Hepatocyte (in vitro differentiated cells): ENCODE results near the gene ZC3H10. TPM values are rescaled to one million over a fixed set of nuclear protein-coding genes. Genes with fewer than 3 reads are reported as not detected.

Source experiments
- DNase-seq: peaks from one replicate; pipeline ENCODE4 v3.0.0-alpha.2; 2016; ENCODE audit warnings: low spot score
- H2AFZ ChIP-seq: fragments of 200-600 bp; sonication (generic); 2 replicates; pipeline ENCODE4 v1.6.0; 2016; ENCODE audit warnings: antibody characterized with exemption, mild to moderate bottlenecking
- H3K27ac ChIP-seq: fragments of 200-600 bp; sonication (generic); 2 replicates; pipeline ENCODE4 v1.5.1; 2016; ENCODE audit warnings: mild to moderate bottlenecking
- H3K27me3 ChIP-seq: fragments of 200-600 bp; sonication (generic); 2 replicates; pipeline ENCODE4 v1.6.1; 2016
- H3K36me3 ChIP-seq: fragments of 200-600 bp; sonication (generic); replicated peaks from 2 replicates; pipeline ENCODE4 v1.5.1; 2016; ENCODE audit warnings: low read depth; ENCODE audit not compliant: insufficient read depth
- H3K4me1 ChIP-seq: fragments of 200-600 bp; sonication (generic); 2 replicates; pipeline ENCODE4 v1.5.1; 2016; ENCODE audit warnings: mild to moderate bottlenecking, moderate library complexity; ENCODE audit not compliant: insufficient read depth
- H3K4me2 ChIP-seq: fragments of 200-600 bp; sonication (generic); 2 replicates; pipeline ENCODE4 v1.6.0; 2016
- H3K4me3 ChIP-seq: fragments of 200-600 bp; sonication (generic); 2 replicates; pipeline ENCODE4 v1.5.1; 2016; ENCODE audit warnings: mild to moderate bottlenecking
- H3K79me2 ChIP-seq: fragments of 200-600 bp; sonication (generic); 2 replicates; pipeline ENCODE4 v1.6.0; 2017; ENCODE audit warnings: mild to moderate bottlenecking
- H3K9me2 ChIP-seq: fragments of 200-600 bp; sonication (generic); replicated peaks from 2 replicates; pipeline ENCODE4 v1.6.0; 2017; ENCODE audit warnings: mild to moderate bottlenecking; ENCODE audit not compliant: insufficient read depth
- H3K9me3 ChIP-seq: fragments of 200-600 bp; sonication (generic); 2 replicates; pipeline ENCODE4 v1.5.1; 2016; ENCODE audit warnings: low read depth, mild to moderate bottlenecking
- H4K20me1 ChIP-seq: fragments of 200-600 bp; sonication (generic); 2 replicates; pipeline ENCODE4 v1.6.0; 2016; ENCODE audit warnings: mild to moderate bottlenecking; ENCODE audit not compliant: insufficient read depth, poor library complexity, severe bottlenecking
- EZH2 ChIP-seq: fragments of 200-600 bp; sonication (generic); IDR thresholded peaks from 2 replicates; pipeline ENCODE4 v1.6.1; 2016; ENCODE audit warnings: antibody characterized with exemption, mild to moderate bottlenecking, borderline replicate concordance
- EZH2phosphoT487 ChIP-seq: fragments of 200-600 bp; sonication (generic); IDR thresholded peaks from one replicate; pipeline ENCODE4 v1.6.1; 2018; ENCODE audit warnings: antibody characterized with exemption, mild to moderate bottlenecking, low read depth, moderate library complexity; ENCODE audit not compliant: unreplicated experiment, severe bottlenecking
- WGBS: methylation state at CpG from one replicate; pipeline ENCODE4 v1.1.6; 2016; ENCODE audit warnings: low lambda C conversion rate; ENCODE audit errors: missing lambda C conversion rate; 5-methylcytosine and 5-hydroxymethylcytosine counted together
- polyA plus RNA-seq: library from polyadenylated mRNA; unstranded; fragments of >200 nt; fragmentation: Nextera tagmentation; extraction: Ambion mirVana; gene quantifications from 2 replicates; pipeline ENCODE4 v1.2.1, GENCODE V29; 2016
- total RNA-seq: library from RNA; depleted of rRNA; stranded (reverse); fragments of >200 nt; gene quantifications from 2 replicates; pipeline ENCODE4 v1.2.3, GENCODE V29; 2014
- TF ChIP-seq, protein P1 (sequence below): fragments of 200-600 bp; sonication (generic); IDR thresholded peaks from 2 replicates; pipeline ENCODE4 v1.5.1; 2016; ENCODE audit warnings: antibody characterized with exemption, mild to moderate bottlenecking; ENCODE audit not compliant: poor library complexity

The ZC3H10 gene
- total and polyA plus RNA-seq, 2 experiments from 2014 or later = 5.7 to 9.0 TPM

- Histone ChIP-seq H3K4me3 (no peak overlapping the region), H3K27me3 (no peaks in the 10 kb centered on the region), H3K36me3 (no peaks in the 10 kb centered on the region), H3K9me2 (no peaks in the 10 kb centered on the region), H3K4me2 (no peak overlapping the region), H2AFZ (no peak overlapping the region), H4K20me1 (no peaks in the 10 kb centered on the region), H3K27ac (no peak overlapping the region), H3K79me2 (no peaks in the 10 kb centered on the region), H3K4me1 (peaks cover 14% of the 10 kb centered on the region), H3K9me3 (no peaks in the 10 kb centered on the region)
- no peak for DNase-seq
- WGBS = 93% methylated on average over 4 of the region's 4 CpGs
- TF ChIP-seq, protein P1, sequence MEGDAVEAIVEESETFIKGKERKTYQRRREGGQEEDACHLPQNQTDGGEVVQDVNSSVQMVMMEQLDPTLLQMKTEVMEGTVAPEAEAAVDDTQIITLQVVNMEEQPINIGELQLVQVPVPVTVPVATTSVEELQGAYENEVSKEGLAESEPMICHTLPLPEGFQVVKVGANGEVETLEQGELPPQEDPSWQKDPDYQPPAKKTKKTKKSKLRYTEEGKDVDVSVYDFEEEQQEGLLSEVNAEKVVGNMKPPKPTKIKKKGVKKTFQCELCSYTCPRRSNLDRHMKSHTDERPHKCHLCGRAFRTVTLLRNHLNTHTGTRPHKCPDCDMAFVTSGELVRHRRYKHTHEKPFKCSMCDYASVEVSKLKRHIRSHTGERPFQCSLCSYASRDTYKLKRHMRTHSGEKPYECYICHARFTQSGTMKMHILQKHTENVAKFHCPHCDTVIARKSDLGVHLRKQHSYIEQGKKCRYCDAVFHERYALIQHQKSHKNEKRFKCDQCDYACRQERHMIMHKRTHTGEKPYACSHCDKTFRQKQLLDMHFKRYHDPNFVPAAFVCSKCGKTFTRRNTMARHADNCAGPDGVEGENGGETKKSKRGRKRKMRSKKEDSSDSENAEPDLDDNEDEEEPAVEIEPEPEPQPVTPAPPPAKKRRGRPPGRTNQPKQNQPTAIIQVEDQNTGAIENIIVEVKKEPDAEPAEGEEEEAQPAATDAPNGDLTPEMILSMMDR = no peak
- no peak for TF ChIP-seq EZH2phosphoT487
- no peak for TF ChIP-seq EZH2
Observed at GRCh38 chr12:56143217-56143616, 25.2 kb downstream of the ZC3H10 start.

GRCh38 chr12:56143870-56144269, 25.8 kb downstream of the ZC3H10 start:
- 91% methylated on average over 8 of the region's 8 CpGs for WGBS
- H2AFZ ChIP-seq = no peak overlapping the region

DNA sequence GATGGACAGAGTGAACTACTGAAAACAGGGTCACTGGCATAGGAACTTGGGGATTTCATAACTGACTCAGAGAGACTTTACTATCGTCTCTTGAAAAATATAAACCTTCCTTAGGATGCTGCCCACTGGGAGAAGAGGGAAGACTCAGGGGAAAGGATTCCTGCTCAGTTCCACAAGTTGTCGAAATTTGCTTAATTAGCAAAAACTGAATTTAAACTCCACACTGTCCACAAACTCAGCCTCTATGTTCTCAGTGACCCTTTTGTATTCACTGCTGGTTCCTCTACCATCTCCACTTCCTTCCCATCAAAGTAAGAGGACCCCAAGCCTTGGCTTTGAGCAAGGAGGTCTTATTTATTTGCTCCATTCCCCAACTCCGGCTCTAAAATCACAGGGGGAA, 27.2 kb downstream of the ZC3H10 start:
- H3K27ac ChIP-seq = no peak overlapping the region
- no peak for DNase-seq
- H3K9me3 ChIP-seq = no peaks in the 10 kb centered on the region
- TF ChIP-seq EZH2phosphoT487 = no peak
- no peak for TF ChIP-seq EZH2
- TF ChIP-seq, protein P1 = no peak
- 93% methylated on average over 3 of the region's 3 CpGs for WGBS
- peaks cover 14% of the 10 kb centered on the region for H3K4me1 ChIP-seq
- H3K79me2 ChIP-seq = no peaks in the 10 kb centered on the region
- no peak overlapping the region for H2AFZ ChIP-seq
- H3K9me2 ChIP-seq = no peaks in the 10 kb centered on the region
- no peaks in the 10 kb centered on the region for H3K36me3 ChIP-seq
- no peaks in the 10 kb centered on the region for H4K20me1 ChIP-seq
- H3K27me3 ChIP-seq = no peaks in the 10 kb centered on the region
- H3K4me3 ChIP-seq = no peak overlapping the region
- no peak overlapping the region for H3K4me2 ChIP-seq

More at GRCh38 chr12:56143870-56144269, 25.8 kb downstream of the ZC3H10 start:
- Histone ChIP-seq H3K4me1 (peaks cover 14% of the 10 kb centered on the region), H3K4me2 (no peak overlapping the region), H3K4me3 (no peak overlapping the region), H4K20me1 (no peaks in the 10 kb centered on the region), H3K9me2 (no peaks in the 10 kb centered on the region), H3K36me3 (no peaks in the 10 kb centered on the region), H3K27me3 (no peaks in the 10 kb centered on the region), H3K27ac (no peak overlapping the region), H3K79me2 (no peaks in the 10 kb centered on the region), H3K9me3 (no peaks in the 10 kb centered on the region)
- TF ChIP-seq, protein P1 = no peak
- TF ChIP-seq EZH2 (no peak), EZH2phosphoT487 (no peak)
- DNase-seq = no peak
